NB4 (cell line): ENCODE results near the gene CADM2.
"Not testable (repeated sequence)": the region's sequence is repeated elsewhere in the genome, so short reads cannot be mapped to it uniquely, and the experiment has no call there.

Source experiments
- DNase-seq: peaks from one replicate; pipeline ENCODE4 v3.0.0; 2010; ENCODE audit warnings: low read depth
- H3K4me3 ChIP-seq: one replicate; pipeline ENCODE4 v1.5.1; 2011; ENCODE audit warnings: mild to moderate bottlenecking, low read depth, low read length, moderate library complexity
- MYC ChIP-seq: IDR thresholded peaks from 2 replicates; pipeline ENCODE4 v1.6.1; 2011; ENCODE audit warnings: low read depth, low read length
- POLR2A ChIP-seq: IDR thresholded peaks from 2 replicates; pipeline ENCODE4 v1.6.1; 2011; ENCODE audit warnings: mild to moderate bottlenecking; ENCODE audit not compliant: insufficient read length; ENCODE audit errors: extremely low read depth
- TF ChIP-seq, protein P1 (sequence below): IDR thresholded peaks from one replicate; pipeline ENCODE4 v1.5.1; 2012; ENCODE audit warnings: low read depth, low read length
- TF ChIP-seq, protein P2 (sequence below): IDR thresholded peaks from 2 replicates; pipeline ENCODE4 v1.6.1; 2011; ENCODE audit warnings: low read depth, low read length

The CADM2 gene

DNA sequence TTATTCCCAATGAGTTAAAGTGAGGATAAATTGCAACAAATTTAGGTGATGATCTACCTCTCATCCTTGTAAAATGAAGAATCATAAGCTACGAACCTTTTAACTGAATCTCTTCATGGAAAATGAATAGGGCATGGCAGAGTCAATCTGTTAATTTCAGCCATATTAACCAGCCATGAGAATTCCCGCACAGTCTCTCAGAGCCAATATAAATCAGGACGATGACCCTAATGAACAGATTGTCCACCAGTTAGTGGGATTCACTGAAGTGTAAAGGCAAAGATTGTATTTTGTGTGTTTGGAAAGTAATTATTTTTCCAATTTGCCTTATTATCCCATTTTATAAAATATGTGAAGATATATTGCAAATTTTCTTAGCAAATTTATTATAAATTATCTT is 183.8 kb downstream of the CADM2 start:
- no peak for DNase-seq
- TF ChIP-seq POLR2A (no peak), MYC (no peak)
- TF ChIP-seq, protein P1, sequence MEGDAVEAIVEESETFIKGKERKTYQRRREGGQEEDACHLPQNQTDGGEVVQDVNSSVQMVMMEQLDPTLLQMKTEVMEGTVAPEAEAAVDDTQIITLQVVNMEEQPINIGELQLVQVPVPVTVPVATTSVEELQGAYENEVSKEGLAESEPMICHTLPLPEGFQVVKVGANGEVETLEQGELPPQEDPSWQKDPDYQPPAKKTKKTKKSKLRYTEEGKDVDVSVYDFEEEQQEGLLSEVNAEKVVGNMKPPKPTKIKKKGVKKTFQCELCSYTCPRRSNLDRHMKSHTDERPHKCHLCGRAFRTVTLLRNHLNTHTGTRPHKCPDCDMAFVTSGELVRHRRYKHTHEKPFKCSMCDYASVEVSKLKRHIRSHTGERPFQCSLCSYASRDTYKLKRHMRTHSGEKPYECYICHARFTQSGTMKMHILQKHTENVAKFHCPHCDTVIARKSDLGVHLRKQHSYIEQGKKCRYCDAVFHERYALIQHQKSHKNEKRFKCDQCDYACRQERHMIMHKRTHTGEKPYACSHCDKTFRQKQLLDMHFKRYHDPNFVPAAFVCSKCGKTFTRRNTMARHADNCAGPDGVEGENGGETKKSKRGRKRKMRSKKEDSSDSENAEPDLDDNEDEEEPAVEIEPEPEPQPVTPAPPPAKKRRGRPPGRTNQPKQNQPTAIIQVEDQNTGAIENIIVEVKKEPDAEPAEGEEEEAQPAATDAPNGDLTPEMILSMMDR = no peak
- TF ChIP-seq, protein P2, sequence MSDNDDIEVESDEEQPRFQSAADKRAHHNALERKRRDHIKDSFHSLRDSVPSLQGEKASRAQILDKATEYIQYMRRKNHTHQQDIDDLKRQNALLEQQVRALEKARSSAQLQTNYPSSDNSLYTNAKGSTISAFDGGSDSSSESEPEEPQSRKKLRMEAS = no peak
- H3K4me3 ChIP-seq = no peak overlapping the region

DNA sequence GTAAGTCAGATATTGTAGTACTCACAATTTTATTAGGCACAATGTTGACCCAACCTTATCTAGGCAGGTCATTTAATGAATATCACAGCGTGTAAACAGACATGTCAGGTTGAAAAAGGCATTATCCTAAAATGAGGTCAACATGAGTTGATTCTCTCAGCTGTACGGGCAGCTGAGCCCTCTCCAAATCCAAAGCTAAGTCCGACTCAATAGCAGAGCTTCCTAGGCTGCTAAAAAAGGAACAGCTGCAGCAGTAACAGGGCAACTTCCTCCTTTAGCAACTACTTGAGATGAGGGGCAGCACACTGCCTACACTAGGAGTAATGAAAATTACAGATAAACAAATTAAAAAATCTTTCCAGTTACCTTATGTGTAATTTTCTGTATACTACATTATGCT is 189.2 kb downstream of the CADM2 start:
- H3K4me3 ChIP-seq = no peak overlapping the region
- TF ChIP-seq MYC (no peak), POLR2A (no peak)
- TF ChIP-seq, protein P2 = no peak
- TF ChIP-seq, protein P1 = no peak
- peak; percentile 14 for DNase-seq

DNA sequence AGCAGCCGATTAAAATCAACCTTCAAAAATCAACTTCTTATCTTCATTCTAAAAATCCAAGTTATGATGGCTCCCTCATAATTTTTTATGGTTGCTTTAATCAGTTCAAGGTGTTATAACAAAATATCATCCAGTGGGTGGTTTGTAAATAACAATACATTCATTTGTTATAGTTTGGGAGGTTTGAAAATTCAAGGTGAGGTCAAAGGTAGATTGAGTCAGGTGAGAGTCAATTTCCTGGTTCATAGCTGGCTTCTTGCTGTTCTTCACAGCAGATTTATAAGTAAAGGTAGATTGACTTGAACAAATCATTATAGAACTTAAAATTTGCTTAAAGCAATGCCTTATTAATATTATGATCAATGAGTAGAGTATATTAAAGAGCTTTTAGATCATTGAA is 192.8 kb downstream of the CADM2 start:
- TF ChIP-seq MYC (no peak), POLR2A (no peak)
- TF ChIP-seq, protein P2 = no peak
- TF ChIP-seq, protein P1 = no peak
- H3K4me3 ChIP-seq = no peak overlapping the region
- no peak for DNase-seq

DNA sequence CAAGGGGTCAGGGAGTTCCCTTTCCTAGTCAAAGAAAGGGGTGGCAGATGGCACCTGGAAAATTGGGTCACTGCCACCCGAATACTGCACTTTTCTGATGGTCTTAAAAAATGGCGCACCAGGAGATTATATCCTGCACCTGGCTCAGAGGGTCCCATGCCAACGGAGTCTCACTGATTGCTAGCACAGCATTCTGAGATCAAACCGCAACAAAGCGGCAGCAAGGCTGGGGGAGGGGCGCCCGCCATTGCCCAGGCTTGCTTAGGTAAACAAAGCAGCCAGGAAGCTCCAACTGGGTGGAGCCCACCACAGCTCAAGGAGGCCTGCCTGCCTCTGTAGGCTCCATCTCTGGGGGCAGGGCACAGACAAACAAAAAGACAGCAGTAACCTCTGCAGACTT is 194.5 kb downstream of the CADM2 start:
- H3K4me3 ChIP-seq, DNase-seq: not testable (repeated sequence)

DNA sequence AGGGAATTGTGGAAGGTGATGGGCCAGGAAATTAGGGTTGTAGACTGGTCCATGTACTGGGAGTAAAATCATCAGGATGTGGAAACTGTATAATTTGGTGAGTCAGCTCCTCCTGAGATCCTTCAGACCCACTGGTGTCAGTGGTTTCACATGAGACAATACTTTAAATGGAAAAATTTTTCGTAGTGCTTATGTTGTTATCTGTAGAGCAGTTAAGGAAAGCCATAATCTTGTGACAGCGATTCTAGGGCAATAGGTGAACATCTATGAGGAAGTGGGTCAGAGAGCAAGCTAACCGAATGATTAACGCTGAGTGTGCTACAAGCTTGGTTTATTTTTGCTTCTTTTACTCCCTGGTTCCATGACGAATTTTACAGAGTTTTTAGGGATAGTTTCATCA is 200.6 kb downstream of the CADM2 start:
- no peak for DNase-seq
- TF ChIP-seq, protein P1 = no peak
- TF ChIP-seq POLR2A (no peak), MYC (no peak)
- TF ChIP-seq, protein P2 = no peak
- no peak overlapping the region for H3K4me3 ChIP-seq

DNA sequence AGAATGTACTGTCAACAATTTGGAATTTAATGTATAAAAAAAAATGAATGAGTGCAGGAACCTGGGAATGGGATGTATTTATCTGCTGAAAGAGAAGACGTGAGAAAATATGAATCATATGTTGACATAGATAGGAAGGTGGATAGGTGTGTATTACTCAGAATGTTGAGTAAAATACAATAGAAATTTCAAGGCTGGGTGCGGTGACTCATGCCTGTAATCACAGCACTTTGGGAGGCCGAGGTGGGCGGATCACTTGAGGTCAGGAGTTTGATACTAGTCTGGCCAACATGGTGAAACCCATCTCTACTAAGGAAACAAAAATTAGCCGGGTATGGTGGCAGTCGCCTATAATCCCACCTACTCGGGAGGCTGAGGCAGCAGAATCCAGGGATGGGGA is 202.8 kb downstream of the CADM2 start:
- no peak for DNase-seq
- H3K4me3 ChIP-seq = no peak overlapping the region
- no peak for TF ChIP-seq POLR2A
- no peak for TF ChIP-seq MYC
- TF ChIP-seq, protein P2 = no peak
- TF ChIP-seq, protein P1 = no peak

DNA sequence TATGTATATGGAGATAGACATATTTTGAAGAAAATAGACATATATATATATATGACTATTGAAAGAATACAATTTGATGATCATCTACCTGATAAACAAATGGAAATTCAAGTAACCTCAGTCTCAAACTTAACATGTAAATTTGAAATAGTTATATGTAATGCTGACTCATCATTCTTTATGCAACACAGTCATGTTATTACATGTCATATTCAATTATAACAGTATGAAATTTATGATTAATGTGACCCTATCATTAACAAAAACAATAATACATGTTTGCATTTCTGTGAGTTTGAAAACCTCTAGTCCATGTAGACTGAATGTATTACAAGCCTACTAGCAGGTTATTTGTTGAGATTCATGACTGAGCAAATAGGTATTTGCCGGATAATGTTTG is 204.1 kb downstream of the CADM2 start:
- no peak overlapping the region for H3K4me3 ChIP-seq
- no peak for TF ChIP-seq POLR2A
- TF ChIP-seq MYC = no peak
- TF ChIP-seq, protein P2 = no peak
- TF ChIP-seq, protein P1 = no peak
- no peak for DNase-seq
